ENCODE results near the gene ZNF385B.

ZNF385B gene

DNA sequence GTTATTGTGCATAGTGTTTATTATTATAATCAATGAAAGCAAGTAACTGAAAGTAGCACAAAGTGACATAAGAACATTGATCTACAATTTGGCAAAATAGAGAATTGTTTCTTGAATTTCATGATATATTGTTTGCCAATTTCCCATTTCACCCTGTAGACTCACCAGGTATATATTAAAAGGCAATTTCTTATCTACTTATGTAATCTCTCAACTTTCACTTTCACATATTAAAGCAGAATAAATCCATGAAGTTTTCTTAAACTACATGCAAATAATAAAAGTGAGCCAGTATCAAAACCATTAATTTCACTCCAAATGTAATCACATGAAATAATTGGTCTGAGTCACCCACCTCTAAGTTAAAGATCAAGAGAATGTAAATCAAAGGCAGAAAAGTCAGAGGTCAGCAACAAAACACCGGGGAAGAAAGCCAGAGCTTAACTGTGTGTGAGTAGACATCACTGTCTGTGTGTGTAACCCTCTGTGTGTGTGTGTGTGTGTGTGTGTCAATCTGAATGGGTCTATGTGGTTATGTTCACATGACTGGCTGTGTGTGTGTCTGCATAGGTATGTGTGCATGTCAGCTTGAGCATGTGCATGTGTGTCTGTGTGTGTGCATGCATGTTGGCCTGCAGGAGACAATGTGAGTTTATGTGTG lies 44.1 kb downstream of the ZNF385B start:
- Histone ChIP-seq H3K4me1 (ENCODE audit: control insufficient read depth, insufficient read depth, low read length) (peaks cover 5% of the 10 kb centered on the region), H3K9ac (ENCODE audit: low read length) (no peak overlapping the region), H3K4me3 (ENCODE audit: low read length) (no peak overlapping the region), H3K27me3 (ENCODE audit: control insufficient read depth, insufficient read depth, low read length) (no peaks in the 10 kb centered on the region), H3K36me3 (ENCODE audit: control insufficient read depth, insufficient read depth, low read length) (no peaks in the 10 kb centered on the region), H3K27ac (ENCODE audit: low read depth, low read length) (no peak overlapping the region)

- Histone ChIP-seq H3K9ac (ENCODE audit: low read length) (no peak overlapping the region), H3K36me3 (ENCODE audit: control insufficient read depth, insufficient read depth, low read length) (no peaks in the 10 kb centered on the region), H3K4me3 (ENCODE audit: low read length) (no peak overlapping the region), H3K4me1 (ENCODE audit: control insufficient read depth, insufficient read depth, low read length) (peaks cover 5% of the 10 kb centered on the region), H3K27me3 (ENCODE audit: control insufficient read depth, insufficient read depth, low read length) (no peaks in the 10 kb centered on the region), H3K27ac (ENCODE audit: low read depth, low read length) (no peak overlapping the region)
These were observed 47.4 kb downstream of the ZNF385B start for GRCh38 chr2:179814050-179814449.

DNA sequence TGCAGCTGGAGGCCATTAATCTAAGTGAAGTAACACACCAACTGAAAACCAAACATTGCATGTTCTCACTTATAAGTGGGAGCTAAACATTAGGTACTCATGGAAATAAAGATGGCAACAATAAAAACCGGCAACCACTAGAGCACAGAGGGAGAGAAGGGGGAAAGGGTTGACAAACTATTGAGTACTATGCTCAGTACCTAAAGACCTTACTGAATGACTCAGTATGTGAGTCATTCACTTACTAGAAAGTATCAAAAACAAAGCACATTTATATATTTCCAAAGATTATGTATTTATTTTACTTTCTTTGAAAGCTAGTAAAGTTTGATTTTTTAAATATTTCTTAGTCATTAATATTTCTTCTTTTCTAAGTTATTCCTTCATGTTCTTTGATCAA lies 48.9 kb downstream of the ZNF385B start:
- Histone ChIP-seq H3K4me3 (ENCODE audit: low read length) (no peak overlapping the region), H3K9ac (ENCODE audit: low read length) (no peak overlapping the region), H3K27me3 (ENCODE audit: control insufficient read depth, insufficient read depth, low read length) (no peaks in the 10 kb centered on the region), H3K27ac (ENCODE audit: low read depth, low read length) (no peak overlapping the region), H3K4me1 (ENCODE audit: control insufficient read depth, insufficient read depth, low read length) (peaks cover under 1% of the 10 kb centered on the region), H3K36me3 (ENCODE audit: control insufficient read depth, insufficient read depth, low read length) (no peaks in the 10 kb centered on the region)

DNA sequence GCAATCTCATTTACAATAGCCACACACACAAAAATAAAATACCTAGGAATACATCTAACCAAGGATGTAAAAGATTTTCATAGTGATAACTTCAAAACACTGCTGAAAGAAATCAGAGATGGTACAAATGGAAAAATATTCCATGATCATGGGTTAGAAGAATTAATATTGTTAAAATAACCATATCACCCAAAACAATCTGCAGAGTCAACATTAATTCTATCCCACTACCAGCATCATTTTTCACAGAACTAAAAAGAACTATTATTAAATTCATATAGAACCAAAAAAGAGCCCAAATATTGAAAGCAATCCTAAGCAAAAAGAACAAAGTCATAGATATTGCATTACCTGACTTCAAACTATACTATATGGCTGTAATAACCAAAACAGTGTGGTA lies 50.4 kb downstream of the ZNF385B start:
- Histone ChIP-seq H3K27me3 (ENCODE audit: control insufficient read depth, insufficient read depth, low read length) (no peaks in the 10 kb centered on the region), H3K4me1 (ENCODE audit: control insufficient read depth, insufficient read depth, low read length) (no peaks in the 10 kb centered on the region), H3K36me3 (ENCODE audit: control insufficient read depth, insufficient read depth, low read length) (no peaks in the 10 kb centered on the region), H3K27ac (ENCODE audit: low read depth, low read length) (no peak overlapping the region), H3K4me3 (ENCODE audit: low read length) (no peak overlapping the region), H3K9ac (ENCODE audit: low read length) (no peak overlapping the region)

GRCh38 chr2:179809606-179810005 lies 51.8 kb downstream of the ZNF385B start:
- no peaks in the 10 kb centered on the region for H3K4me1 ChIP-seq (ENCODE audit: control insufficient read depth, insufficient read depth, low read length)
- H3K36me3 ChIP-seq (ENCODE audit: control insufficient read depth, insufficient read depth, low read length) = no peaks in the 10 kb centered on the region
- H3K27me3 ChIP-seq (ENCODE audit: control insufficient read depth, insufficient read depth, low read length) = no peaks in the 10 kb centered on the region
- H3K27ac ChIP-seq (ENCODE audit: low read depth, low read length) = no peak overlapping the region
- no peak overlapping the region for H3K9ac ChIP-seq (ENCODE audit: low read length)
- no peak overlapping the region for H3K4me3 ChIP-seq (ENCODE audit: low read length)

DNA sequence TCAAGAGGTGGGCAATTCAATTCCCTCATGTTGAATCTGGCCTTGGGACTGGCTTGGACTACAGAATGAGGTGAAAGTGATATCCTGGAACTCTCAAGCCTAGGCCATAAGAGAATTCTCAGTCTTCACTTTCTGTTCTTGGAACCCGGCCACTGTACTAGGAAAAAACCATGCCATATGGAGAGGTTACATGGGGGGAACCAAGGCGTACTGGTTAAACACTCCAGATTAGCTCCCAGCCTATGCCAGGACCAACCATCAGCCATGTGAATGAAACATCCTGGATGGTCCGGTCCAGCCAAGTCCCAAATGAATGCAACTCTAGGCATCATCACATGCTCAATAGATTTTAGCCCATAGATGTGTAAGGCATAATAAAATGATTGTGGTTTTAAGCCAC lies 56.4 kb downstream of the ZNF385B start:
- no peaks in the 10 kb centered on the region for H3K27me3 ChIP-seq (ENCODE audit: control insufficient read depth, insufficient read depth, low read length)
- H3K9ac ChIP-seq (ENCODE audit: low read length) = no peak overlapping the region
- no peak overlapping the region for H3K4me3 ChIP-seq (ENCODE audit: low read length)
- no peaks in the 10 kb centered on the region for H3K4me1 ChIP-seq (ENCODE audit: control insufficient read depth, insufficient read depth, low read length)
- no peaks in the 10 kb centered on the region for H3K36me3 ChIP-seq (ENCODE audit: control insufficient read depth, insufficient read depth, low read length)
- H3K27ac ChIP-seq (ENCODE audit: low read depth, low read length) = no peak overlapping the region

DNA sequence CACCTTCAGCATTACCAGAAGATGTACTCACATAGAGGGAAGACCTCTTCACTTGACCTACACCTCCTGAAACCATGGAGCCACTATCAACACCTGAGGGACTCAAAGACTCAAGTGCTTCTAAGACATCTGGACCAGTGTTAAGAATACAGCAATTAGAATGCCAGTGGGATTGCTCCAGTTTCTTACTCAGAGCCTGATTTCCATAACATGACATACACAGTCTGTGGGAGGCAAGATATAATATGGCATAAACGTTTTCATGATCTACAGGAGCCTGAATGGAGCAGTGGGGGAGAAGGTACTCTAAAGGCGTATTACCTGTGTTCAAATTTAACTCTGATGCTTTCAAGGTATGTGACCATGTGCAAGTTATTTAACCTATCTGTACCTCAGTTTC lies 57.2 kb downstream of the ZNF385B start:
- Histone ChIP-seq H3K36me3 (ENCODE audit: control insufficient read depth, insufficient read depth, low read length) (no peaks in the 10 kb centered on the region), H3K27ac (ENCODE audit: low read depth, low read length) (no peak overlapping the region), H3K4me3 (ENCODE audit: low read length) (no peak overlapping the region), H3K9ac (ENCODE audit: low read length) (no peak overlapping the region), H3K4me1 (ENCODE audit: control insufficient read depth, insufficient read depth, low read length) (no peaks in the 10 kb centered on the region), H3K27me3 (ENCODE audit: control insufficient read depth, insufficient read depth, low read length) (no peaks in the 10 kb centered on the region)

DNA sequence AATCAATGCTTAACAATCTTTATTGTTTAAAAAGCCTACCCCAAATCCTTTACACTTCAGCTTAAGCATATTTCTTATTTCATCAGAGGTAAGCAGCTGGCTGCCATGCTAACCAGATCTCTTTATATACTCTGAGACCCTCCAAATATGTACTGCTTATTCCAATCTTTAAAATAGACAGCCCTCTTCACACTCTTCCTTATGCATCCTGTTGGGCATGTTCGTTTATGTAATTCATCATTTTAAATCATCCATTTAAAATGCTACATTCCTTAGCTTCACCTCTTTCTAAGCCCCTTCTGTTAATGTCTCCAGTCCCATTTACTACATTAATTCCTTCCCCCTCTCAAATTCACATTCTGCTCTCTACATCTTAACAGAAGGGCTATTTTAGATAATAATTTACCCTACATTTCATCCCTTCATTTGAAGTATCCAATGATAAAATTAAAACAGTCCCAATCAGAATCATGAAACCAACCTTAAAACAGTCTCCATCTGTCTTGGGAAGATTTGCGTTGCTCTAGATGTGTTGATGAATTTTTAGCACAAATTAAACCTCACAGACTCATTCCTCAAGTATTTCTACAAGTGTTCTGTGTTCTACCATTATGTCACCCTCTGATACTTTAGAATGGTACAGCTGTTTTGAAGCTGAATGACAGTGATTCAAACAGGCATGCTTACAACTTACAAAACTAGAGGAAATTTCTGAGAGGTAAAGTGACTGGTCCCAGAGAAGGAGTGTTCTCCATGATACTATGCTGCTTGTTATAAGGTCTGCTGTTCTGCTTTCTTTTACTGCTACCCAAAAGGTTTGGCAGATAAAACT lies 59.1 kb downstream of the ZNF385B start:
- no peak overlapping the region for H3K27ac ChIP-seq (ENCODE audit: low read depth, low read length)
- H3K9ac ChIP-seq (ENCODE audit: low read length) = no peak overlapping the region
- H3K36me3 ChIP-seq (ENCODE audit: control insufficient read depth, insufficient read depth, low read length) = no peaks in the 10 kb centered on the region
- no peak overlapping the region for H3K4me3 ChIP-seq (ENCODE audit: low read length)
- no peaks in the 10 kb centered on the region for H3K27me3 ChIP-seq (ENCODE audit: control insufficient read depth, insufficient read depth, low read length)
- no peaks in the 10 kb centered on the region for H3K4me1 ChIP-seq (ENCODE audit: control insufficient read depth, insufficient read depth, low read length)

GRCh38 chr2:179800776-179801175 lies 60.6 kb downstream of the ZNF385B start:
- Histone ChIP-seq H3K4me1 (ENCODE audit: control insufficient read depth, insufficient read depth, low read length) (no peaks in the 10 kb centered on the region), H3K9ac (ENCODE audit: low read length) (no peak overlapping the region), H3K27ac (ENCODE audit: low read depth, low read length) (no peak overlapping the region), H3K27me3 (ENCODE audit: control insufficient read depth, insufficient read depth, low read length) (no peaks in the 10 kb centered on the region), H3K4me3 (ENCODE audit: low read length) (no peak overlapping the region), H3K36me3 (ENCODE audit: control insufficient read depth, insufficient read depth, low read length) (no peaks in the 10 kb centered on the region)

- Histone ChIP-seq H3K9ac (ENCODE audit: low read length) (no peak overlapping the region), H3K4me3 (ENCODE audit: low read length) (no peak overlapping the region), H3K27ac (ENCODE audit: low read depth, low read length) (no peak overlapping the region), H3K36me3 (ENCODE audit: control insufficient read depth, insufficient read depth, low read length) (no peaks in the 10 kb centered on the region), H3K27me3 (ENCODE audit: control insufficient read depth, insufficient read depth, low read length) (no peaks in the 10 kb centered on the region), H3K4me1 (ENCODE audit: control insufficient read depth, insufficient read depth, low read length) (no peaks in the 10 kb centered on the region)
These were observed 65.0 kb downstream of the ZNF385B start for GRCh38 chr2:179796213-179797007.

DNA sequence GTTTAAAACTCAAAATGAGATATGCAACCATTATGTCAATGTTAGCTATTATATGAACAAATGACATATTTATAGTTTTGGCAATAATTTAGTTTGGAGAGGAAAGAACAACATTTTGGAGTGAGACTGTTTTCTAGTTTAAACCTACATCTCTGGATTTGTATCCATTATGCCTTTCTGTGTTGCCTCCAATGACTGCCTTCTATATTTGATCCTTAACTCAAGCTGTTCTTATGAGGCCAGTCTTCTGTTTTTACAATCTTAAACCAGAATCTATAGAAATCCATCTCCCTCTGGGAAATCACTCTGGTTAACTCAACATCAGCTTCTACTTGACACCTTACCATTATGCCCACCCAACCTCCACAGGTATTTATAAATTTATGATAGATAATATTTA lies 67.5 kb downstream of the ZNF385B start:
- no peaks in the 10 kb centered on the region for H3K4me1 ChIP-seq (ENCODE audit: control insufficient read depth, insufficient read depth, low read length)
- H3K27ac ChIP-seq (ENCODE audit: low read depth, low read length) = no peak overlapping the region
- no peaks in the 10 kb centered on the region for H3K27me3 ChIP-seq (ENCODE audit: control insufficient read depth, insufficient read depth, low read length)
- H3K4me3 ChIP-seq (ENCODE audit: low read length) = no peak overlapping the region
- no peak overlapping the region for H3K9ac ChIP-seq (ENCODE audit: low read length)
- H3K36me3 ChIP-seq (ENCODE audit: control insufficient read depth, insufficient read depth, low read length) = no peaks in the 10 kb centered on the region

- Histone ChIP-seq H3K4me3 (ENCODE audit: low read length) (no peak overlapping the region), H3K27me3 (ENCODE audit: control insufficient read depth, insufficient read depth, low read length) (no peaks in the 10 kb centered on the region), H3K27ac (ENCODE audit: low read depth, low read length) (no peak overlapping the region), H3K36me3 (ENCODE audit: control insufficient read depth, insufficient read depth, low read length) (no peaks in the 10 kb centered on the region), H3K9ac (ENCODE audit: low read length) (no peak overlapping the region), H3K4me1 (ENCODE audit: control insufficient read depth, insufficient read depth, low read length) (no peaks in the 10 kb centered on the region)
These were observed 68.2 kb downstream of the ZNF385B start for GRCh38 chr2:179793238-179793637.
